Stimulated activated CD8-positive, alpha-beta memory T cell treated with anti-CD3 and anti-CD28 coated beads, Interleukin-4, amount 100 ng/mL, for 4 hours (primary cell): ENCODE measurements around the gene PAX2.

Experiments used
- DNase-seq, 2 donors: peaks; one replicate each; pipeline ENCODE4 v3.0.0-alpha.2; 2020; ENCODE audit warnings: low read depth in 2 of 2, low spot score in 1 of 2

The PAX2 gene

GRCh38 chr10:100724531-100725027 lies 20.8 kb upstream of the PAX2 start:
- no peak for DNase-seq

- no peak for DNase-seq
Observed at GRCh38 chr10:100725071-100725471, 20.3 kb upstream of the PAX2 start.

GRCh38 chr10:100725869-100726426 lies 19.4 kb upstream of the PAX2 start:
- DNase-seq, result no peak

GRCh38 chr10:100727808-100728207 lies 17.6 kb upstream of the PAX2 start:
- no peak for DNase-seq

GRCh38 chr10:100728928-100729861 lies 16.2 kb upstream of the PAX2 start:
- no peak for DNase-seq

GRCh38 chr10:100729862-100730724 lies 15.3 kb upstream of the PAX2 start:
- no peak for DNase-seq

GRCh38 chr10:100730725-100731406 lies 14.5 kb upstream of the PAX2 start:
- no peak for DNase-seq

GRCh38 chr10:100731407-100732240 lies 13.8 kb upstream of the PAX2 start:
- no peak for DNase-seq

GRCh38 chr10:100732241-100732596 lies 13.2 kb upstream of the PAX2 start:
- DNase-seq, result no peak

GRCh38 chr10:100733329-100733728 lies 12.1 kb upstream of the PAX2 start:
- DNase-seq, result no peak

GRCh38 chr10:100734295-100735086 lies 10.9 kb upstream of the PAX2 start:
- no peak for DNase-seq

GRCh38 chr10:100735087-100735336 lies 10.4 kb upstream of the PAX2 start:
- DNase-seq, result no peak

- DNase-seq, result no peak
Observed at GRCh38 chr10:100735337-100736143, 9.8 kb upstream of the PAX2 start.

- no peak for DNase-seq
Observed at GRCh38 chr10:100736144-100736808, 9.1 kb upstream of the PAX2 start.

- no peak for DNase-seq
Observed at GRCh38 chr10:100736809-100737354, 8.5 kb upstream of the PAX2 start.

- DNase-seq, result no peak
Observed at GRCh38 chr10:100737355-100738054, 7.9 kb upstream of the PAX2 start.

- DNase-seq, result no peak
Observed at GRCh38 chr10:100738055-100738827, 7.1 kb upstream of the PAX2 start.
